GM12891 (cell line): ENCODE data around the gene GAPDH.

Source experiments
- PAX5 ChIP-seq: IDR thresholded peaks from 2 replicates; pipeline ENCODE4 v1.6.1; 2011; ENCODE audit warnings: low read length, moderate library complexity, mild to moderate bottlenecking; ENCODE audit not compliant: insufficient read depth, severe bottlenecking
- POLR2A ChIP-seq: IDR thresholded peaks from 2 replicates; pipeline ENCODE4 v1.6.1; 2011; ENCODE audit warnings: low read depth, low read length, control low read depth
- POLR2AphosphoS5 ChIP-seq: IDR thresholded peaks from 2 replicates; pipeline ENCODE4 v1.6.1; 2011; ENCODE audit warnings: low read depth, low read length, control low read depth
- POU2F2 ChIP-seq: IDR thresholded peaks from 2 replicates; pipeline ENCODE4 v1.6.1; 2011; ENCODE audit warnings: low read depth, mild to moderate bottlenecking, control low read depth, low read length, moderate library complexity
- SPI1 ChIP-seq: IDR thresholded peaks from 2 replicates; pipeline ENCODE4 v1.6.1; 2011; ENCODE audit warnings: low read depth, low read length, control low read depth
- TAF1 ChIP-seq: IDR thresholded peaks from 2 replicates; pipeline ENCODE4 v1.6.1; 2011; ENCODE audit warnings: low read depth, low read length, control low read depth

DNA sequence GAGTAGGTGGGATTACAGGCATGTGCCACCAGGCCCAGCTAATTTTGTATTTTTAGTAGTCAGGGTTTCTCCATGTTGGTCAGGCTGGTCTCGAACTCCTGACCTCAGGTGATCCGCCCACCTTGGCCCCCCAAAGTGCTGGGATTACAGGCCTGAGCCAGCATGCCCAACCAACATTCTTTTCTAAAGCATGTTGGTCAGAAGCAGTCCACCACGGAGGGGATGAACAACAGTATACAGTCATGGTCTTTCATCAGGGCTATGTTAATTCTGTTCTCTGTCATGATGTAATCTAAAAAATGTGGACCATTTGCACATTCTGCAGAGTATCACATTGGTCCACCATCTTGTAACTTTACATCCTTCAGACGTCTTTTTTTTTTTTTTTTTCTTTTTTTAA is 44.9 kb upstream of the GAPDH start:
- TF ChIP-seq POLR2A = no peak
- TF ChIP-seq TAF1 = no peak
- TF ChIP-seq POLR2AphosphoS5 = no peak
- no peak for TF ChIP-seq SPI1
- TF ChIP-seq PAX5 = no peak
- no peak for TF ChIP-seq POU2F2
